Rectal smooth muscle tissue (tissue), 1 donor: Measurements from ENCODE around the gene GTF3C2.
"Not testable (repeated sequence)": the region's sequence is repeated elsewhere in the genome, so short reads cannot be mapped to it uniquely, and the experiment has no call there.

Experiments used
- H3K27ac ChIP-seq: one replicate; pipeline ENCODE4 v1.7.0; 2013; ENCODE audit warnings: low read depth, low read length, inconsistent platforms
- H3K27me3 ChIP-seq: one replicate; pipeline ENCODE4 v1.7.0; 2013; ENCODE audit warnings: low read length; ENCODE audit not compliant: control insufficient read depth, insufficient read depth
- H3K36me3 ChIP-seq: one replicate; pipeline ENCODE4 v1.7.0; 2013; ENCODE audit warnings: low read length; ENCODE audit not compliant: control insufficient read depth, insufficient read depth
- H3K4me1 ChIP-seq: one replicate; pipeline ENCODE4 v1.7.0; 2013; ENCODE audit warnings: low read length; ENCODE audit not compliant: control insufficient read depth, insufficient read depth
- H3K4me3 ChIP-seq: one replicate; pipeline ENCODE4 v1.7.0; 2013; ENCODE audit warnings: low read length
- H3K9ac ChIP-seq: one replicate; pipeline ENCODE4 v1.7.0; 2013; ENCODE audit warnings: low read length

GTF3C2 gene

GRCh38 chr2:27322766-27323595, 33.6 kb downstream of the GTF3C2 start, which contains the start of gene MPV17:
Gene MPV17 (minus strand): TSS chr2:27323097. CDS start chr2:27322517, 580 bp downstream.
- H3K4me1 ChIP-seq: peaks cover 10% of the 10 kb centered on the region
- H3K27me3 ChIP-seq: no peaks in the 10 kb centered on the region
- peak within 1 kb of the TSS; percentile 96 for H3K4me3 ChIP-seq
- peak within 1 kb of the TSS; percentile 97 for H3K9ac ChIP-seq
- H3K27ac ChIP-seq: peak within 1 kb of the TSS; percentile 95
- peaks cover 3% of the 10 kb centered on the region for H3K36me3 ChIP-seq

GRCh38 chr2:27322301-27322765, 34.2 kb downstream of the GTF3C2 start:
- peaks cover 10% of the 10 kb centered on the region for H3K4me1 ChIP-seq
- peak overlapping the region; percentile 95 for H3K27ac ChIP-seq
- H3K9ac ChIP-seq: peak overlapping the region; percentile 49
- H3K36me3 ChIP-seq: no peaks in the 10 kb centered on the region
- H3K4me3 ChIP-seq: peak overlapping the region; percentile 96
- H3K27me3 ChIP-seq: no peaks in the 10 kb centered on the region

- no peak overlapping the region for H3K9ac ChIP-seq
Observed at GRCh38 chr2:27320958-27321543, 35.5 kb downstream of the GTF3C2 start.

GRCh38 chr2:27319839-27320238, 36.7 kb downstream of the GTF3C2 start:
- H3K36me3 ChIP-seq, H3K27ac ChIP-seq, H3K9ac ChIP-seq, H3K27me3 ChIP-seq, H3K4me3 ChIP-seq: not testable (repeated sequence)
- H3K4me1 ChIP-seq: peaks cover 10% of the 10 kb centered on the region

More at GRCh38 chr2:27320958-27321543, 35.5 kb downstream of the GTF3C2 start:
- H3K4me3 ChIP-seq: no peak overlapping the region
- H3K36me3 ChIP-seq: no peaks in the 10 kb centered on the region
- no peaks in the 10 kb centered on the region for H3K27me3 ChIP-seq
- H3K4me1 ChIP-seq: peaks cover 10% of the 10 kb centered on the region
- no peak overlapping the region for H3K27ac ChIP-seq

GRCh38 chr2:27316655-27317412, 39.7 kb downstream of the GTF3C2 start:
- no peak overlapping the region for H3K9ac ChIP-seq
- no peaks in the 10 kb centered on the region for H3K4me1 ChIP-seq
- H3K27me3 ChIP-seq: no peaks in the 10 kb centered on the region
- H3K36me3 ChIP-seq: peaks cover under 1% of the 10 kb centered on the region
- H3K4me3 ChIP-seq: no peak overlapping the region
- no peak overlapping the region for H3K27ac ChIP-seq

- Histone ChIP-seq H3K4me3 (no peak overlapping the region), H3K36me3 (peaks cover 7% of the 10 kb centered on the region), H3K4me1 (no peaks in the 10 kb centered on the region), H3K27me3 (no peaks in the 10 kb centered on the region), H3K27ac (no peak overlapping the region), H3K9ac (no peak overlapping the region)
Observed at GRCh38 chr2:27315122-27315521, 41.4 kb downstream of the GTF3C2 start.

- Histone ChIP-seq H3K36me3 (peaks cover 7% of the 10 kb centered on the region), H3K27me3 (no peaks in the 10 kb centered on the region), H3K9ac (no peak overlapping the region), H3K27ac (no peak overlapping the region), H3K4me1 (no peaks in the 10 kb centered on the region), H3K4me3 (no peak overlapping the region)
Observed at GRCh38 chr2:27314709-27315108, 41.9 kb downstream of the GTF3C2 start.

- Histone ChIP-seq H3K27me3 (no peaks in the 10 kb centered on the region), H3K4me1 (no peaks in the 10 kb centered on the region), H3K4me3 (no peak overlapping the region), H3K27ac (no peak overlapping the region), H3K36me3 (peaks cover 7% of the 10 kb centered on the region), H3K9ac (no peak overlapping the region)
Observed at GRCh38 chr2:27313882-27314645, 42.5 kb downstream of the GTF3C2 start.

GRCh38 chr2:27312152-27312551, 44.4 kb downstream of the GTF3C2 start:
- Histone ChIP-seq H3K36me3 (peaks cover 7% of the 10 kb centered on the region), H3K27ac (no peak overlapping the region), H3K9ac (no peak overlapping the region), H3K27me3 (peaks cover 13% of the 10 kb centered on the region), H3K4me3 (no peak overlapping the region), H3K4me1 (no peaks in the 10 kb centered on the region)

- H3K9ac ChIP-seq: no peak overlapping the region
- H3K27ac ChIP-seq: no peak overlapping the region
- H3K4me1 ChIP-seq: no peaks in the 10 kb centered on the region
- peaks cover 7% of the 10 kb centered on the region for H3K36me3 ChIP-seq
- peaks cover 37% of the 10 kb centered on the region for H3K27me3 ChIP-seq
- no peak overlapping the region for H3K4me3 ChIP-seq
Observed at GRCh38 chr2:27309651-27310050, 46.9 kb downstream of the GTF3C2 start.

- Histone ChIP-seq H3K4me1 (no peaks in the 10 kb centered on the region), H3K9ac (no peak within 1 kb of the TSS), H3K4me3 (no peak within 1 kb of the TSS), H3K27me3 (peaks cover 38% of the 10 kb centered on the region), H3K36me3 (peaks cover 7% of the 10 kb centered on the region), H3K27ac (no peak within 1 kb of the TSS)
Observed at GRCh38 chr2:27308359-27308881, 48.1 kb downstream of the GTF3C2 start, which contains the start of gene UCN. Gene UCN (minus strand): TSS chr2:27308445. CDS start chr2:27307895, 550 bp downstream.
